Measurements from ENCODE around the gene SLC26A1. TPM values are rescaled to one million over a fixed set of nuclear protein-coding genes. Genes with fewer than 3 reads are reported as not detected.

SLC26A1 gene
- total and polyA plus RNA-seq, 2 of the 13 experiments (the other 11 are each of a cell fraction or from before 2014, with no cell fraction given), result 5.4 to 22.9 TPM

Other genes with a start within 250 kb of the SLC26A1 start
- gene CPLX1, start 167.3 kb downstream of the SLC26A1 start, total RNA-seq (2016; rRNA removed; fragmentation: Illumina TruSeq; extraction: Trizol), result 0.18 and 0.36 TPM in 2 replicates
- 0.18 and 0.57 TPM in 2 replicates for gene CPLX1, start 167.3 kb downstream of the SLC26A1 start, polyA plus RNA-seq (2011; rRNA removed)
- 28.0 and 44.3 TPM in 2 replicates for gene GAK, start 61.1 kb downstream of the SLC26A1 start, total RNA-seq (2016; rRNA removed; fragmentation: Illumina TruSeq; extraction: Trizol)
- 17.5 and 22.2 TPM in 2 replicates for gene GAK, start 61.1 kb downstream of the SLC26A1 start, polyA plus RNA-seq (2011; rRNA removed)
- gene TMEM175, start 60.9 kb downstream of the SLC26A1 start, total RNA-seq (2016; rRNA removed; fragmentation: Illumina TruSeq; extraction: Trizol), result 1.6 and 5.1 TPM in 2 replicates
- gene TMEM175, start 60.9 kb downstream of the SLC26A1 start, polyA plus RNA-seq (2011; rRNA removed), result 9.9 and 20.1 TPM in 2 replicates
- 3.2 and 7.2 TPM in 2 replicates for gene DGKQ, start 19.8 kb downstream of the SLC26A1 start, total RNA-seq (2016; rRNA removed; fragmentation: Illumina TruSeq; extraction: Trizol)
- gene DGKQ, start 19.8 kb downstream of the SLC26A1 start, polyA plus RNA-seq (2011; rRNA removed), result 4.5 and 6.1 TPM in 2 replicates
- 0.32 and 1.0 TPM in 2 replicates for gene IDUA, start 6.4 kb downstream of the SLC26A1 start, total RNA-seq (2016; rRNA removed; fragmentation: Illumina TruSeq; extraction: Trizol)
- gene IDUA, start 6.4 kb downstream of the SLC26A1 start, polyA plus RNA-seq (2011; rRNA removed), result 0.77 and 1.5 TPM in 2 replicates
- gene FGFRL1, start 18.2 kb upstream of the SLC26A1 start, total RNA-seq (2016; rRNA removed; fragmentation: Illumina TruSeq; extraction: Trizol), result 12.3 and 19.1 TPM in 2 replicates
- gene FGFRL1, start 18.2 kb upstream of the SLC26A1 start, polyA plus RNA-seq (2011; rRNA removed), result 30.6 and 35.5 TPM in 2 replicates
- not detected in 2 replicates for gene RNF212, start 120.2 kb upstream of the SLC26A1 start, total RNA-seq (2016; rRNA removed; fragmentation: Illumina TruSeq; extraction: Trizol)
- not detected in 2 replicates for gene RNF212, start 120.2 kb upstream of the SLC26A1 start, polyA plus RNA-seq (2011; rRNA removed)
- gene SPON2, start 179.2 kb upstream of the SLC26A1 start, total RNA-seq (2016; rRNA removed; fragmentation: Illumina TruSeq; extraction: Trizol), result 12.5 and 17.4 TPM in 2 replicates
- 55.2 and 80.8 TPM in 2 replicates for gene SPON2, start 179.2 kb upstream of the SLC26A1 start, polyA plus RNA-seq (2011; rRNA removed)

Data from HepG2 (cell line).